Measurements from ENCODE around the gene UGT2B17.
"Not testable (repeated sequence)": the region's sequence is repeated elsewhere in the genome, so short reads cannot be mapped to it uniquely, and the experiment has no call there.

DNA sequence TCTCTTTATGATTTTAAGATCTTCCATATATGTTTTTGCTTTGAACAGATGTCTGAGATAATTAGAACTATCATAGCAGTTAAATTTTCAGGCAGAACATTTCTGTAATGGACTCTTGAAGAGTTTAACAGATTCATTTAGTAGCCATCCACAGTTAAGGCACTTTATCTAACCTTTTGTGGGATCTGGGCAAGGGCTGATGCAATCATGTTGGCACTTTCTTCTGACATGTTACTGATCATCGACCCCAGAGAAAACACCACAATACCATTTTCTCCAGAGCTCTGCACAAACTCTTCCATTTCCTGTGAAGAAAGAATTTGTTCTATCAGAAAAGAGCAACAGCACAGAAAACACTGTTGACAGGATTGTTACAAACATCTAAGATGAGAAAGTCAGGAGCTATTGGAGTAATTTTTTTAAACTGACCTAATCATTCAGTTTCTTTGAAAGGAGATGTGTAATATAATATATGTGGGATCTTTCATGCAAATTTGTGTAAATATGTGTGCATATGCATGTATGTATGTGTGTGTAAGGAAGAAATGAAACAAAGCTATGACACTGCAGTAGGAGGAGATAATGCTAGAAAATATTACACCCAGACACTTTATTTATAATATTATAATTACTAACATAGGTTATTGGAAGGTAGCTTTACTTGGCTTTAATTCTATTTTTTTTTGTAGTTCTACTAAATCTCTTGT, 15.6 kb downstream of the UGT2B17 start:
- TF ChIP-seq, protein P1, sequence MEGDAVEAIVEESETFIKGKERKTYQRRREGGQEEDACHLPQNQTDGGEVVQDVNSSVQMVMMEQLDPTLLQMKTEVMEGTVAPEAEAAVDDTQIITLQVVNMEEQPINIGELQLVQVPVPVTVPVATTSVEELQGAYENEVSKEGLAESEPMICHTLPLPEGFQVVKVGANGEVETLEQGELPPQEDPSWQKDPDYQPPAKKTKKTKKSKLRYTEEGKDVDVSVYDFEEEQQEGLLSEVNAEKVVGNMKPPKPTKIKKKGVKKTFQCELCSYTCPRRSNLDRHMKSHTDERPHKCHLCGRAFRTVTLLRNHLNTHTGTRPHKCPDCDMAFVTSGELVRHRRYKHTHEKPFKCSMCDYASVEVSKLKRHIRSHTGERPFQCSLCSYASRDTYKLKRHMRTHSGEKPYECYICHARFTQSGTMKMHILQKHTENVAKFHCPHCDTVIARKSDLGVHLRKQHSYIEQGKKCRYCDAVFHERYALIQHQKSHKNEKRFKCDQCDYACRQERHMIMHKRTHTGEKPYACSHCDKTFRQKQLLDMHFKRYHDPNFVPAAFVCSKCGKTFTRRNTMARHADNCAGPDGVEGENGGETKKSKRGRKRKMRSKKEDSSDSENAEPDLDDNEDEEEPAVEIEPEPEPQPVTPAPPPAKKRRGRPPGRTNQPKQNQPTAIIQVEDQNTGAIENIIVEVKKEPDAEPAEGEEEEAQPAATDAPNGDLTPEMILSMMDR (IDR thresholded peaks at IDR 0.05; ENCODE audit: insufficient read depth, low read length, poor library complexity, severe bottlenecking): not testable (repeated sequence)
- TF ChIP-seq EZH2phosphoT487 (conservative IDR thresholded peaks at IDR 0.05; ENCODE audit: low read length): not testable (repeated sequence)

All from SU-DHL-6 (cell line).